GM18520 (cell line): Measurements from ENCODE around the gene SQSTM1.
"Not testable (repeated sequence)": the region's sequence is repeated elsewhere in the genome, so short reads cannot be mapped to it uniquely, and the experiment has no call there.

Source experiments
- ATAC-seq: cut with Tn5 transposase; IDR thresholded peaks from one replicate; pipeline ENCODE4 v1.9.1; 2021; ENCODE audit not compliant: unreplicated experiment

Gene SQSTM1

DNA sequence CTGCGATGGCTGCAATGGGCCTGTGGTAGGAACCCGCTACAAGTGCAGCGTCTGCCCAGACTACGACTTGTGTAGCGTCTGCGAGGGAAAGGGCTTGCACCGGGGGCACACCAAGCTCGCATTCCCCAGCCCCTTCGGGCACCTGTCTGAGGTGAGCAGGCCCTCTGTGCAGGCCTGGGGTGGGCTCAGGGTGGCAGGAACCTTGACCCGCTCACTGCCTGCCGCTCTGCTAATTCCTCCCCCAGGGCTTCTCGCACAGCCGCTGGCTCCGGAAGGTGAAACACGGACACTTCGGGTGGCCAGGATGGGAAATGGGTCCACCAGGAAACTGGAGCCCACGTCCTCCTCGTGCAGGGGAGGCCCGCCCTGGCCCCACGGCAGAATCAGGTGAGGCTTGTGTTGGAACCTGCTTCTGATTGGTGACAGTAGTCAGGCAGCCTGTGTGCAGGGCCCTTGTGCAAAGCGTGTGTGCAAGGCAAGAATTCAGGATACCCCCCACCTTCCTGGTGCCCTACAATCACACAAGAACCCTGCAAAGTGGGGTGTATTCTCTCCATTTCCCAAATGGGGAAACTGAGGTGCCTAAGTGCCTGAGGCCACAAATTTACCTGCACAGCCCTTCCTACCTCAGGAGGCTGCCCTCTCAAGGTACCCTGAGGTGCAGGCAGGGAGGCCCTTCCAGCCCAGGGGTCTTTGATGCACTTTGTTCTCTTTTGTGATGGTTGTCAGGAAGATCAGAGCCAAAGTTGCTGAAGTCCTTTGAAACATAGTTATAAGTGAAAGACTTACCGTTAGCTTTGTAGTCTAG is 3.4 kb downstream of the SQSTM1 start:
- no peak for ATAC-seq

DNA sequence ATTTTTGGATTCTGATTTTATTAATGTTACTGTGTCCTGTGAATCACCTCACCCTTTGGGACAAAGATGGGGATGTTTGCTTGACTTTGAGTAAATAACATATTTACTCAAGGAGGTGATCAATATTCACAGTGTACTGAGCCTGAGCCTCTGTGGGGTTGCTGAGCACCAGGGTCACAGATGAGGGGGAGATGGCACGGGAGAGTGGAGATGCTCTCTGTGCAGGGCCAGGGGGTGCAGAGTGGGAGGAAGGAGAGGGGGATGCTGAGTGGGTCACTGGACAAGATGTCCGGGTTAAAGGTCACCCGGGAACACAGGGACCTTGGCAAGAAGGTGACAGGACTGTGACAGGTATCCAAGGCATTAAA is 4.0 kb downstream of the SQSTM1 start:
- no peak for ATAC-seq

DNA sequence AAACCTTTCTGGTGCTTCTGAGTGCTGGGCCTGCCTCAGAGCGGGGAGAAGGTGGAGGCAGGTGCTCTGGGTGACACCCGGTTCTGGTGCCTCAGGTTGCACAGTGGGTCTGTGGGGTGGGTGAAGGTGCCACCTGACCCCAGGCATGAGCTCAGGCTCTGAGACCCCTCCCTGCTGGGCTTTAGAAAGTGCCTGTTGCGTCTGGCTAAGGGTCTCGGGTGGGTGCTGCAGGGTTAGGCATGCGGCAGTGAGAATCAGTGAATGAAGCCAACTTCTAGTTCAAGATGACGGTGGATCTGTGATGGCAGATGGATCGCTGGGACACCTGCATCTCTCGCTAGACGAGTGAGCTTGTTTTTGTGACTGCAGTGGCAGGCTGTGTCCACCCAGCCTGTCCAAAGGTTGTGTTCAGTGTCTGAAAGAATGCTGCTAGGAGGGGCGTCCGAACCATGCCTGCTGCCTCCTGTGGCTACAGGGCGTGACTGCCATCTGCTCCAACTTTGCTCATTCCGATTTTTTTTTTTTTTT is 5.0 kb downstream of the SQSTM1 start:
- no peak for ATAC-seq

DNA sequence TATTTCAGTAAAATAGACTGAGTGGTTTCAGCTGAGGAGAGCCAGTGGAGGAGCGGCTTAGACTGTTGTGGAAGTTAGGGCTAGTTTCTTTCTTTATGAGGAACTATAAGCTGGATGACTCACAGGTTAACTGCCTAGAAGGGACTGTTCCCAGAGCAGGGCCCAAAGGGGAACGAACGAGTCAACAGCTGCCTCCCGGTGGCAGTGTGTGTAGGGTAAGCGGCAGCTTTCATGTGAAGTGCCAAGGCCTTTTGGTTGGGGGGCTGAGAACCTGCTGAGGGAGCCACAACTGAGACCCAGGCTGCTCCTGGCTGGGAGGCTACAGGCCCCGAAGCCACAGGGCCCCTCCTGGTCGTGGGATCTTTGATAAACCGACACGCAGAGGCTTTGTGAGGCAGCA is 7.0 kb downstream of the SQSTM1 start:
- ATAC-seq, result no peak

DNA sequence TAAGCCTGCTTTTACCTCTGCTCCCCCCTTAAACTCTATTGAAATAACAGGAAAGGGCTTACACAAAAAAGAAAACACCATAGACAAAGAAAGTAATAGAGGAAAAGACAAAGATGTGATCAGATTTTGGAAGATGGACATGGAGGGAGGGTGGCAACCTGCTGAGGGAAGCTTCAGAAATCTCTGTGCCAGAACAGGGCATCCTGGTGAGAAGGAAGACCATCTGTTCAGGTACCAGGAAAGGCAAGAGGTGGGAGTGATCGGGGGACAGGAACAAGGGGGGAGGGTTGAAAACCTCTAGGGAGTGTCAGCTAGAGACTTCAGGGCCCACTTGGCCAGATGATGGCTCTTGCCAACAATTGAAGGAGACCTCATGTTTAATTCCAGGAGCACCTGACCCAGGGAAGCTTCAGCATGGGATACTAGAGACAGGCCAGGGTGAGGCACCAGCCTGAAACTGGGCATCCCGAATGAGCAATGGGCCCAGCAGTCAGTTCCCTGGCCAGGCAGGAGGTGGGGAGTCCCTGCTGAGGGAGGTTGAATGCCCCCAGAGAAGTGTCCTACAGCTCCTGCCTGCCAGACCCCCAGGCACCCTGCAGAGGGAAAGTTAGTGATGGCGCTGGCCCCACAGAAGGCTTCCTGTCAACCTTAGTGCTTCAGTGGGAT is 8.2 kb downstream of the SQSTM1 start:
- no peak for ATAC-seq

DNA sequence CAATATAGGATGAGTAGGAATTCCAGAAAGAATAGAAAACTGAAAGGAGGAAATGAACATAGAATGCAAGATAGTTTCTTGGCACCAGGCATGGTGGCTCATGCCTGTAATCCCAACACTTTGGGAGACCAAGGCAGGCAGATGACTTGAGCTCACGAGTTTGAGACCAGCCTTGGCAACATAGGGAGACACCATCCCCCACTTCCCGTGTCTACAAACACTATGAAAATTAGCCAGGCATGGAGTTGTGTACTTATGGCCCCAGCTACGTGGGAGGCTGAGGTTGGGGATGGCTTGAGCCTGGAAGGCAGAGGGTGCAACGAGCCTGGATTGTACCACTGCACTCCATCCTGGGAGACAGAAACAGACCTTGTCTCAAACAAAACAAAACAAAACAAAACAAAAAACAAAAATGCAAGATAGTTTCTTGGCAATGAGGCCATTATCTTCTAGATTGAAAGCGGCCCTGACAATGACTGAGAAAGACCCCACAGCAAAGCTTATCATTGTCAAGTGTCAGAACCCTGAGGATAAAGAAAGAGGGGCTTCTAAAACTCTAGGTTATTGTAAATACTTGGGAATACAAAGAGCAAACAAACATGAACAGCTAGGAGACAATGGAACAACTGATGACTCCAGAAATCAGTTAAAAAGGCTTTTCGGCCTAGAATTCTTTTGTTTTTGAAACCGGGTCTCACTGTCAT is 9.2 kb downstream of the SQSTM1 start:
- ATAC-seq, result no peak

DNA sequence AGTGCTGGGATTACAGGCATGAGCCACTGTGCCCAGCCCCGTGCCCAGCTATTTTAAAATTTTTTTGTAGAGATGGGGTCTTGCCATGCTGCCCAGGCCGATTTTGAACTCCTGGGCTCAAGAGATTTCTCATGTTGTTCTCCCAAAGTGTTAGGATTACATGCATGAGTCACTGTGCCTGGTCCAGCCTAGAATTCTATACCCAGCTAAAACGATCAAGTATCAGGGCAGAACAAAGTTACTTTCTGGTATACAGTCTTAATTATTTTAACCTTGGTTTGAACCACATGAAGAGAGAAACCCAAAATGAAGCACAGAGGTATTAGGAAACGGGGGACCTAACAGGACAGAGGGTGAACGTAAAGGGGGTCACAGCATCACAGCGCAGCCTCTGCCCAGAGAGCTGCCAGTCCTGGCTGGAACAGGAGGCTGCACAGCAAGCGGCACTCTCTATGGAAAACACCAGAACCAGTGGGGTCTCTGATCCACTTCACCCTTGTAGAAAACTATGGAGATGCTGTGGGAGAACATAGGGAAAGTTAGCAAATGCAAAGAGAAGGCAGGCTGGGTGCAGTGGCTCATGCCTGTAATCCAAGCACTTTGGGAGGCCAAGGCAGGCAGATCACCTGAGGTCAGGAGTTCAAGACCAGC is 10.2 kb downstream of the SQSTM1 start:
- no peak for ATAC-seq

DNA sequence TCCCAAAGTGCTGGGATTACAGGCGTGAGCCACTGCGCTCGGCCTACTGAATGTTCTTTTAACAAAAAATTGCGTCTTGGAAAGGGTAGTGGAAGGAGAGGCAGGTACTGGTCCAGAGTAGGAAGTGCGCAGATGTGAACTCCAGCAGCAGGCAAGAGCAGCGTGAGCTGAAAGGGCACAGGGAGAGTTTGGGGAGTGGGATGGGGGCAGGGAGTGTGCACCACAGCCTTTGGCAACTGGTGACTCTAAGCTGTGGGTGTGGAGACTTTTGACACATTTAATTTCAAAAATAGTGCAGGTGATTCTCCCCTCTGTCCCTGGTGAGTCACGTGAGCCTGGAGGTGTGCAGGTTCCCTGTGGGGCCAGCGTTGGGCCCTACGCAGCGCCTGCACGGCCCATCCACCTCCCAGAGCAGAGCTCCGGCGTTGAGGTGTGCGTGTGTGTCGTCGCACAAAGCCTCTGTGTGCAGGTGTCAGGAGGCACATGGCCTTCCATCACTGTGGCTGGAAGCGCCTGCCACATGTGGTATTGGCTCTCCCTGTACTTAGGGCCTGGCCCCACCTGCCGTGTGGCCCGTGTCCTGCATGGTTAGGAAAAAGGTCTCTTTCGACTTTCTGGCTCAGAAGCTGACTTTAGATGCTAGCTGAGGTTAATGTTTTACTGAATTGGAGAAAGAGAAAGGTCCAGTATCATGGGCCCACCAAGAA is 11.5 kb downstream of the SQSTM1 start:
- ATAC-seq, result no peak

DNA sequence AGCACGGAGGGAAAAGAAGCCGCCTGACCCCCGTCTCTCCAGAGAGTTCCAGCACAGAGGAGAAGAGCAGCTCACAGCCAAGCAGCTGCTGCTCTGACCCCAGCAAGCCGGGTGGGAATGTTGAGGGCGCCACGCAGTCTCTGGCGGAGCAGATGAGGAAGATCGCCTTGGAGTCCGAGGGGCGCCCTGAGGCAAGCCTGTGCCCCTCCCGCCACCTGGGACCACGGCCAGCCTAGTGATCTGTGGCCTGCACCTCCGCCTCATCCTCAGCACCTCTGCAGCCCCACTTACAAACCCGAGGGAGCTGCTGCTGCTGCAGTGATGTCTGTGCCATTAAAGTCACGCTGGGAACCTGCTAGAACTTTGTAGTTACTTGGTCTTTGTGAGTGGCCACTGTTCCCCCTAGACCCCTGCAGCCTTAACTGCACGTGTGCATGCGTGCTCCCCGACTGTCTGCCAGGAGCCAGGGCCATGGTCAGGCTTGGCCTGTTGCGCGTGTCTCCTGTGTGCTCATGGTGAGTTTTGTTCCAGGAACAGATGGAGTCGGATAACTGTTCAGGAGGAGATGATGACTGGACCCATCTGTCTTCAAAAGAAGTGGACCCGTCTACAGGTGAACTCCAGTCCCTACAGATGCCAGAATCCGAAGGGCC is 12.5 kb downstream of the SQSTM1 start:
- no peak for ATAC-seq

DNA sequence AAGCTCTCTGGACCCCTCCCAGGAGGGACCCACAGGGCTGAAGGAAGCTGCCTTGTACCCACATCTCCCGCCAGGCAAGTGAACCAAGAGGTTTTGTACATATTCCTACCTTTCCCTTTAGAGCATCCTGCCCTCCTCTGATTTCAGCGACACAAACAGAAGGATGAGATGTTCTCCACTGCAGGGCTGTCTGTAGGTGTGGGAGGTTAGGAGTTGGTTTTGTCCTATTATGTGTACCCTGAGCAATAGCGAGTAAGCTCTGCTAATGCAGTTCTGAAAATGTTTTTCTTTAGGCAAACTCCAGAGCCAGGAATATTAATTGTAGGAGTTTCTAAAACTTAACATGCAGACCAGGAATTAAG is 13.0 kb downstream of the SQSTM1 start:
- ATAC-seq, result no peak

DNA sequence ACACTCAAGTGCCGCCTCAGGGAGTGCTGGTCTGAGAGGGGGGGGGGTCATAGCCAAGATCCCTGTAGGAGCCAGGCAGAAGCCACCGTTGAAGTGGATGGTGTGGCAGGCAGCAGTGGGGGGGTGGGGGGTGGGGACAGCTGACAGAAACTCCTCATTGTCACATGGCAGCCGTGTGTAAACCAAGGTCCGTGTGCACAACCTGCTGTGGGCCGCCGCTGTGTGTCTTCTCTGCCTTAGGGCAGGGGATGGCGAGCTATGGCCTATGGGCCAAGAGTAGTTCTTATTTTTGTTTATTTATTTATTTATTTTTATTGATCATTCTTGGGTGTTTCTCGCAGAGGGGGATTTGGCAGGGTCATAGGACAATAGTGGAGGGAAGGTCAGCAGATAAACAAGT is 13.4 kb downstream of the SQSTM1 start:
- ATAC-seq, result no peak

DNA sequence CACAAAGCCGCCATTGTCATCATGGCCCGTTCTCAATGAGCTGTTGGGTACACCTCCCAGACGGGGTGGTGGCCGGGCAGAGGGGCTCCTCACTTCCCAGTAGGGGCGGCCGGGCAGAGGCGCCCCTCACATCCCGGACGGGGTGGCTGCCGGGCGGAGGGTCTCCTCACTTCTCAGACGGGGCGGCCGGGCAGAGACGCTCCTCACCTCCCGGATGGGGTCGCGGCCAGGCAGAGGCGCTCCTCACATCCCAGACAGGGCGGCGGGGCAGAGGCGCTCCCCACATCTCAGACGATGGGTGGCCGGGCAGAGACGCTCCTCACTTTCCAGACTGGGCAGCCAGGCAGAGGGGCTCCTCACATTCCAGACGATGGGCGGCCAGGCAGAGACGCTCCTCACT is 14.2 kb downstream of the SQSTM1 start:
- not testable (repeated sequence) for ATAC-seq

DNA sequence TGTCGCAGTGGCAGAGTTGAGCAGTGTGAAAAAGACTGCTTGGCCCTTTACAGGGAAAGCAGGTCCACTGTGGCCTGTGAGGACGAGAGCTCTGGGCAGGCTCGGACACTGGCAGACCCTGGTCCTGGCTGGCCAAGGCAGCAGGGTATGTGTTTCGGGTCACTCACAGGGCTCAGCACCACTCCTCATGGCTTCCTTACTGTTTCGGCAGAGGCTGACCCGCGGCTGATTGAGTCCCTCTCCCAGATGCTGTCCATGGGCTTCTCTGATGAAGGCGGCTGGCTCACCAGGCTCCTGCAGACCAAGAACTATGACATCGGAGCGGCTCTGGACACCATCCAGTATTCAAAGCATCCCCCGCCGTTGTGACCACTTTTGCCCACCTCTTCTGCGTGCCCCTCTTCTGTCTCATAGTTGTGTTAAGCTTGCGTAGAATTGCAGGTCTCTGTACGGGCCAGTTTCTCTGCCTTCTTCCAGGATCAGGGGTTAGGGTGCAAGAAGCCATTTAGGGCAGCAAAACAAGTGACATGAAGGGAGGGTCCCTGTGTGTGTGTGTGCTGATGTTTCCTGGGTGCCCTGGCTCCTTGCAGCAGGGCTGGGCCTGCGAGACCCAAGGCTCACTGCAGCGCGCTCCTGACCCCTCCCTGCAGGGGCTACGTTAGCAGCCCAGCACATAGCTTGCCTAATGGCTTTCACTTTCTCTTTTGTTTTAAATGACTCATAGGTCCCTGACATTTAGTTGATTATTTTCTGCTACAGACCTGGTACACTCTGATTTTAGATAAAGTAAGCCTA is 15.7 kb downstream of the SQSTM1 start:
- no peak for ATAC-seq

DNA sequence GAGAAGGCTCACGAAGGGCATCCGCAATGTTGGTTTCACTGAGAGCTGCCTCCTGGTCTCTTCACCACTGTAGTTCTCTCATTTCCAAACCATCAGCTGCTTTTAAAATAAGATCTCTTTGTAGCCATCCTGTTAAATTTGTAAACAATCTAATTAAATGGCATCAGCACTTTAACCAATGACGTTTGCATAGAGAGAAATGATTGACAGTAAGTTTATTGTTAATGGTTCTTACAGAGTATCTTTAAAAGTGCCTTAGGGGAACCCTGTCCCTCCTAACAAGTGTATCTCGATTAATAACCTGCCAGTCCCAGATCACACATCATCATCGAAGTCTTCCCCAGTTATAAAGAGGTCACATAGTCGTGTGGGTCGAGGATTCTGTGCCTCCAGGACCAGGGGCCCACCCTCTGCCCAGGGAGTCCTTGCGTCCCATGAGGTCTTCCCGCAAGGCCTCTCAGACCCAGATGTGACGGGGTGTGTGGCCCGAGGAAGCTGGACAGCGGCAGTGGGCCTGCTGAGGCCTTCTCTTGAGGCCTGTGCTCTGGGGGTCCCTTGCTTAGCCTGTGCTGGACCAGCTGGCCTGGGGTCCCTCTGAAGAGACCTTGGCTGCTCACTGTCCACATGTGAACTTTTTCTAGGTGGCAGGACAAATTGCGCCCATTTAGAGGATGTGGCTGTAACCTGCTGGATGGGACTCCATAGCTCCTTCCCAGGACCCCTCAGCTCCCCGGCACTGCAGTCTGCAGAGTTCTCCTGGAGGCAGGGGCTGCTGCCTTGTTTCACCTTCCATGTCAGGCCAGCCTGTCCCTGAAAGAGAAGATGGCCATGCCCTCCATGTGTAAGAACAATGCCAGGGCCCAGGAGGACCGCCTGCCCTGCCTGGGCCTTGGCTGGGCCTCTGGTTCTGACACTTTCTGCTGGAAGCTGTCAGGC is 16.6 kb downstream of the SQSTM1 start:
- ATAC-seq, result no peak

DNA sequence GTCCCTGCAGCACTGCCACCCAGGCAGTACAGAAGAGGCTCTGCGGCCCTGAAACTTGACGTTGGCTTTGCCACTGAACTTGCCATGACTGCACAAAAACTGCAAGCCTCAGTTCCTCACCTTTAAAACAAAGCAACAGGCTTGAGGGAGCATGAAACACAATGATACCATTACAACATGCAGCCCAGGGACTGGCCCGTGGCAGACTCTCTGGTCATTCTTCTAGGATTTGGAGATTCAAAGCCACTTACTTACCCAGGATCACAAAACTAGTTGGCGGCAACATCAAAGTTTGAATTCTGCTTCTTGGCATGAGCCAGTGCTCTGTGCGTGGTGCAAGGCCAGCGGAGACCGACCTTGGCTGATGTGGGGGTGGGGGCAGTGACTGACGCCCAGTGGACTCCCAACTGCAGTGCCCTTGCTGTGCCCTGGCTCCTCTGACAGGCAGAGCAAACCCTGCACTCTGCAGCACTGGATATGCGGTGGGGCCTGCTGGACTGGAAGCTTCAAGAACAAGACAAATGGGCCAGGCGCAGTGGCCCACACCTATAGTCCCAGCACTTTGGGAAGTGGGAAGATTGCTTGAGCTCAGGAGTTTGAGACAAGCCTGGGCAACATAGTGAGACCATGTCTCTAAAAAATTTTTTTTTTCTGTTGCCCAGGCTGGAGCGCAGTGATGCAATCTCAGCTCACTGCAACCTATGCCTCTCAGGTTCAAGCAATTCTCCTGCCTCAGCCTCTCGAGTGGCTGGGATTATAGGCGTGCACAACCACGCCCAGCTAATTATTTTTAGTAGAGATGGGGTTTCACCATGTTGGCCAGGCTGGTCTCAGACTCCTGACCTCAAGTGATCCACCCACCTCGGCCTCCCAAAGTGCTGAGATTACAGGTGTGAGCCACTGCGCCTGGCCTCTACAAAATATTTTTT is 18.9 kb downstream of the SQSTM1 start:
- ATAC-seq, result no peak

DNA sequence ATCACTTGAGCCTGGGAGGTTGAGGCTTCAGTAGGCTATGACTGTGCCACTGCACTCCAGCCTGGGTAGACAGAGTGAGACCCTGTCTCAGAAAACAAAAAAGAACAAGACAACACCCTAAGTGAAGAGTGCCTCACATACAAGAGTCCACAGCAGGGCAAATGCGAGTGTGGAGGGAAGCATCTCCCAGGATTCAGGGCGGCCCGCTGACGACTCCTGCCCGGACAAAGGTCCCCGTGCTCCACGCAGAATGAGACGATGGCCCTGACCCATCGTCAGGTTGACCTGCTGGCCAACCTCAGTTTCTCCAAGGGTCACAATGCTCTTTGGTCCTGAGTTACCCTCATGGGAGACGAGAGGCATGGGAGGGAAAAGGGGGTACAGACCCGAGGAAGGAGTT is 19.6 kb downstream of the SQSTM1 start:
- ATAC-seq, result no peak

DNA sequence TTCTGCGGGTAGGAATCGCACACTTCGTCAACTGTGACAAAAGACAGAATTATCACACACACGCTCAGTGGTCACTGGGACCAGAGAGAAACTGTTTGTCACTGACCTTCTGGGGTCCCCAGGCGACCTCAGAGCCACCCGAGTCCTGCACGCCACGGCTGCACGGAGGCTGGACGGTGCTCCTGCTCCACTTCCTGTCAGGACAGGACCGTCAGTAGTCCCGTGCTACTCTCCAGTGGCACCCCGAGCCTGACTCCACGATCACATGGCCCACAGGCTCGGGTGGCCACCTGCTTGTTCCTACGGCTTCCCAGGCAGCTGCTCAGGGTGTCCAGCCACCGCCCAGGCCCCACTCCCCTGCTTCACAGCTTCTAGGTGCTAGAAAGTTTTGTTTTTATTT is 20.1 kb downstream of the SQSTM1 start:
- no peak for ATAC-seq
